Measurements from ENCODE around the gene ABCC5.

- TF ChIP-seq EZH2 (IDR thresholded peaks at IDR 0.05; ENCODE audit: low read length), result no peak
- TF ChIP-seq CTCF (optimal IDR thresholded peaks at IDR 0.05 in 1 of 3, IDR thresholded peaks at IDR 0.05 in 1 of 3, conservative IDR thresholded peaks at IDR 0.05 in 1 of 3; ENCODE audit: extremely low read depth in 1 of 3, insufficient read depth in 2 of 3, low read length in 3 of 3), result no peak
These were observed 64.1 kb downstream of the ABCC5 start for GRCh38 chr3:183953471-183954070.

Measured in keratinocyte (primary cell).